Stimulated activated CD4-positive, alpha-beta T cell treated with anti-CD3 and anti-CD28 coated beads, Interleukin-2, amount 100 ng/mL, for 48 hours (primary cell): Measurements from ENCODE around the gene IQGAP2.
A peak's percentile ranks its signal among the peaks of the same experiment; 100 is the strongest.

Source experiments
- DNase-seq, 2 donors: peaks; one replicate each; pipeline ENCODE4 v3.0.0-alpha.2; 2020

The IQGAP2 gene

DNA sequence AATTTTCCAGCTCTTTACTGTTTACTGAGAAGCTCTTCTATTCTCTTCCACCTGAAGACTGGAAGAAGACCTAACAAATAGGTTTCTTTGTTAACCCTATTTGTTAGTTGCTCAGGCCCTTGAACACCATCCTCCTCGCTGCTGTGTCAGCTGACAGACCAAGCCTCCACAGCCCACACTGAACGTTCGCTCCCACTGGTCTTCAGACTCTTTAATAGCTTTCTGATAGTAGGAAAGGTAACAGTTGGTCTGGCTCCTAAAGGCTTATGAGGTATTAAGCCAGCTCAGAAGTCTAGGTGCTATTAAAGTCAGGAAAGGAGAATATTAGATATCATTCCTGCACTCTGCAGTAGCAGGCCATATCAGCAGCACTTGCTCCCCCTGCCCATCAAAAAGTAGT, 289.6 kb downstream of the IQGAP2 start:
- DNase-seq = no peak

DNA sequence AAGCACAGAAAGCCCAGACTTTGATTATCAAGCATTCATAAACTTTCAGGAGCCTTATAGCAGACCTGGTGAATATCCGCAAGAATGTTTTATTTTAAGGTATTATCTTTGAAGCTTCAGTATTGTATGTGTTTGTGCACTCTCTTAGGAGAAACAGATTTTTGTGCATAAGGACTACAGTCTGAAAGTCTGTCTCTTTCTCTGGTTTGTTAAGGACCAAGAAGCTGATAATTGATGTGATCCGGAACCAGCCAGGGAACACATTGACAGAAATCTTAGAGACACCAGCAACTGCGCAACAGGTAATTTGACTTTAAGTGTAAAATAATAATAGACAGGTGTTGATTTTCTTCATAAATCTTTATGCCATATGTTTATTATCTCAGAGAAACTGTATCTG, 290.1 kb downstream of the IQGAP2 start:
- no peak for DNase-seq

DNA sequence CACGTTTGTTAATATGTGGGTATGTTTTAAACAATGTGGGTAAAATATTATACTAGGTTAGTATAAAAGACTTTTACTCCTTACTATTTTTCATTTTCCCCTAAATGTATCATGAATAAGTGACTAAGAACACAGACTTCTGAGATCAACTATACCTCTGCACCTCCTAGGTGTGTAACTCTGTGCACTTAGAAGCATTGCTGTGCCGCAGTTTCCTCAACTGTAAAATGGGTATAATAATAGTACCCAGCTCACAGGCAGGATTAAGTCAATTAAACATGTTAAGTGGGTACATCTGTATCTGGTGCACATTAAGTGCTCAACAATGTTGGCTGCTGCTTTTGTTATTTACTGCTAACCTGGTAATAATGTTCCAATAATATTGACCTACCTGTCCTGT, 291.2 kb downstream of the IQGAP2 start:
- DNase-seq = no peak

DNA sequence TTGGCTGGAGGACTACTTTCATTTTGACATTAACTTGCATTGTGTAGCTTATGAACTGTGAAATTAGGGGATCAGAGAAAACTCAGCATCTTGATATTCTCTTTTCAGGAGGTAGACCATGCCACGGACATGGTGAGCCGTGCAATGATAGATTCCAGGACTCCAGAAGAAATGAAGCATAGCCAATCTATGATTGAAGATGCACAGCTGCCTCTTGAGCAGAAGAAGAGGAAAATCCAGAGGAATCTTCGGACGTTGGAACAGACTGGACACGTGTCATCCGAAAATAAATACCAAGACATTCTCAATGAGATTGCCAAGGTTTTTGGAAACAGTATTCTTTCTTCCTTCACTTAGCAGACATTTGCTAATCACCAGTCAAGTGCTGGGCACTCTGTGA, 292.3 kb downstream of the IQGAP2 start:
- no peak for DNase-seq

DNA sequence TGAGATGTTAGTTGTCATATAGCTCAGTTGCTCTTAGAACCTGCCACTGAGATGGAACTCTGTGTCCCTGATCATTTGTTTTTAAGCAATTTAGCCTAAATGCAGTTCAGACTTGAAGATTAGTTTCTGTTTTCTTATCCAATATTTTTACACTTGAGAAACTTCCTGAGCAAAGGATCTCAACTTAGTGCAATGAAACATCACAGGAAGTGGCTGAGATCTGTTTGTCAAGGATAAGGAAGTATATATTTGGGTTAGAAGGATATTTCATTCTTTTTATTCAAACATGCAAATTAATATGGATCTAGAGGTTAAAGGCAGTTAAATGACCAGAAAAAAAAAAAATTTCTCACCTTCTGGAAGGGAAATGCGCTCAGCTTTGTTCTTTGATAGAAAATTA, 293.2 kb downstream of the IQGAP2 start:
- no peak for DNase-seq

DNA sequence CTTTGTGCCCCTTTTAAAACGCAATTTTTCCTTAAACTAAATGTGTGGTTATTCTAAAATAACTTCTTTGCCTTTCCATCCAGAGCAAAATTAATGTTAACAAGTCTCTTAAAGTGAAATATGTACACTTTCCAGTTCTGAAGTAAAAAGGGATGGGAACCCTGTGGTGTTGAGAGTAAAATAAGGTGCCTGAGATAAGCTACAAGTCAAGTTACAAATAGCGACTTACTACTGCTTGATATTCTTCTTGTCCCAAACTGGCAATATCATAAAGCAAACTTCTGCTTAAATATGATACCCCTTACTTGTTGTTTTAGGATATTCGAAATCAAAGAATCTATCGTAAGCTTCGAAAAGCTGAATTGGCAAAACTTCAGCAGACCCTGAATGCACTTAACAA, 294.6 kb downstream of the IQGAP2 start:
- no peak for DNase-seq

DNA sequence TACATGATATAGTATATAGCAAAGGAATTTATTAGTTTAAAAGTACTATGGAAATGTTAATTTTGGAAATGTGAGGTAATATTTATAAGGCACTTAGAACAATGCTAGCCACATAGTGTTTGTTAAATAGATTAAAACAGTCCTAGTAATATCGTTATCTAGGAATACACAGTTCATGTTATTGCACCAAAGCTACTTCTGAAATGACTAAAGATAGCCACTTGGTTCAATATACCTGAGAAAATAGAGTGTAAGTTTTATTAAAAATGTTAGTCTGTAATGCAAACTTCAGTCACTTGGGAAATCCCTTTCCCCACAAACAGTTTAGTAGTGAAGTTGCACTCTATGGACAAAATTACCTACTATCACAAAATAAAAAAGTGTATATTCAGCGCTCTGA, 297.5 kb downstream of the IQGAP2 start:
- DNase-seq = no peak

DNA sequence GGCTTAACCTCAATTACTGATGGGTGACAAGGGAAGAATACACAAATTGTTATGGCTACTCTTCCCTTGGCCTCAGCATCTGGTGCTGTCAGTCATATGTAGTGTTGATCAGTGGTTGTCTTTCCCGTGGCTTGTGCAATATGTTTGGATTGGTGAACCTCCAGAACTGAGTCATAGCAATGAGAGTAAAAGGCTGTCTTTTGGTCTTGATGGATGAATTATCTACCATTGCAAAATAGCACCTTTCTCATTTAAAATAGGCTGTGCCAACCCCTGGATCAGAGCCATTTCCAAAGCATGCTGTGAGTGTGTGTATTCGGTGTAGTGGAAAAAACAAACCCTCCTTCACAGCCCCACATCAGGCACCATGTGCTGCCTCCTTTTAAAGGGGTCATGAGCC, 298.2 kb downstream of the IQGAP2 start:
- DNase-seq = no peak

DNA sequence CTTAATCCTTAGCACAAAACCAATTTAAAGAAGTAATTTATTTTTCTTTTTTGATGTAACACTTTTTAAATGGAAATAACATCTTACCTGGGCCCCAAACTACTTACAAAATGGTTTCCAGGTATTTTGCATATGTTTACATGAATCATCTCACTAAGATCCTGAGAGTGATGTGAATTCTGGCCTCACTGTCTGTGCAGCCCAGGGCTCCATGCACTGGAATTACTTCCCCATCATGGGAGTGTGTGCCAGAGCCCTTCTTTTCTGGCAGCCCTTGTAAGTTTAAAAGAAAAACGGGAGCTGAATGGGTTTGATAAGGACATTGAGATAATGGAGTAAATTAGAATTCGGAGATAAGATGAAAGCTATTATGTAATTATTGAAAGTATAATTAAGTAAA, 300.6 kb downstream of the IQGAP2 start:
- no peak for DNase-seq

DNA sequence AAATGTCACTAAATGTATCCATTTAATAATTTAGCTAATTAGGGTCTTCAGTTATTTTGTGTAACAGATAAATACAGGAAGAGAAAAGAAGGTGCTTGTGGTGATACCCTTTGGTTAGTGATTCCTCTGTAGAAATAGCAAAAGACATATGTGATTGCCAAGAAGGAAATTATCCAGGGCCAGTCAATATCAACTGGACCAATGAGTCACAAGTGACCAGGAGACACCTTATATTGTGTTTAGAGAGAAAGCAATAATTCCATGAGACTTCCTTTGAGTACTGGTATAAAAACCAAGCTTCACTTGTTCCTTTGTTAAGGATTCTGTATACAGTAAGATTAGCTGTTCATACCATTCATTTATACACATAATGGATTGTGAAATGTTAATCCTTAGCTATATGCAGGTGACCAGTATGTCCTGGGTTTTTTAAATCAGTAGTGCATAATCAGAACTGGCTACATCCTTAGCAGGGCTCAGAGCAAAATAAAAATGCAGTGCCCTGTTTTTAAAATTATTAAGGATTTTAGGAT, 301.1 kb downstream of the IQGAP2 start:
- no peak for DNase-seq

DNA sequence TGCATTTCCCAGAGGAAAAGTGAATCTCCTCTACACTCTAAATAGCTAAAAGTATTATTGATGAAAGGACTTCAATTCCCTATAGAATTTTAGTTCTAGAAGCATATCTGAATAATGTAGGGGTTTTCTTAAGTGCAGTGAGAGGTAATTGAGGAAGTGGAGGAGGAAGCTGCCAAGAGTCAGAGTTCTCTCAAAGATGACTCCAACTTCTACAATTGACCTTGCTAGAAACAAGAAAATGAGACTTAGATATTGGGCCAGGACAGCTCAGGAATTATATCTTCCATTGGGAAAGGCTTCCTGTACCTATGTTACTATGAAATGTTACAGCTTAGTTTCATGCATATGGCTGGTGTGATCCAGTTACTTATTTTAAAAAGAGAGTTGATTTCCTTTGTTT, 302.5 kb downstream of the IQGAP2 start:
- no peak for DNase-seq

DNA sequence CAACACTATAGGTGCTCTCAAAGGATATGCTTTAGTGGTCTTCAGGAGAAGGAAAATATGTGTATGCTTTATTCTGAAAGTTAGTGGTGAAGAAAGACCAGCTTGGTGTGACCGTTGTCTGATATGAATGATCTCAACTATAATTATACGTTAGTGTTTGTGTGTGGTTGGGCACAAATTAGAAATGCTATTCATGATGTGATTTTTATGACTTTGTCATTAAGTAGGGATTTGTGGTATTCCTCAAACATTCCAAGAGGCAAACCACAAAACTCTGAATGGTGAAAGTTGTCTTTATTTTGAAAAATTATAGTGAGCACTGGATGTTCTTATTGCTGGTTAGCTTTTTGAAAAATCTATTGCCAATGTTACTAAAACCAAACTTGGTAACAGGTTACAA, 306.7 kb downstream of the IQGAP2 start:
- DNase-seq = no peak

DNA sequence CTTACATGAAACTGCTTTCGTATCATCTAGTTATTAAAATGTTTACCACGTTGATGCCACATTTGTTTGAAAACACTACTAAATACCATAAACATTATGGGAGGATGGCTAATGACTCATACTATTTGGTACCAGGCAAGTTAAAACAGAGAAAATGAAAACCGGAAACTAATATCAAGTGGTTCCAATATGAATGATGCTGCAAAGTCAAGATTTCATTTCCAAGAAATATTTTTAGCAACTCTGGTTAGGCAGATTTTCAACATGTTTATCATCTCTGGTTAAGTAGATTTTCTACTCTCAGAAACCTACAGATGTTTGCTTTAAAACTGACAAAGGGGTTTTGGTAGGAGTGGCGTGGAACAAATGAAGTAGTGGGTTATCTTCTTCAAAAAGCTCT, 307.9 kb downstream of the IQGAP2 start:
- no peak for DNase-seq

DNA sequence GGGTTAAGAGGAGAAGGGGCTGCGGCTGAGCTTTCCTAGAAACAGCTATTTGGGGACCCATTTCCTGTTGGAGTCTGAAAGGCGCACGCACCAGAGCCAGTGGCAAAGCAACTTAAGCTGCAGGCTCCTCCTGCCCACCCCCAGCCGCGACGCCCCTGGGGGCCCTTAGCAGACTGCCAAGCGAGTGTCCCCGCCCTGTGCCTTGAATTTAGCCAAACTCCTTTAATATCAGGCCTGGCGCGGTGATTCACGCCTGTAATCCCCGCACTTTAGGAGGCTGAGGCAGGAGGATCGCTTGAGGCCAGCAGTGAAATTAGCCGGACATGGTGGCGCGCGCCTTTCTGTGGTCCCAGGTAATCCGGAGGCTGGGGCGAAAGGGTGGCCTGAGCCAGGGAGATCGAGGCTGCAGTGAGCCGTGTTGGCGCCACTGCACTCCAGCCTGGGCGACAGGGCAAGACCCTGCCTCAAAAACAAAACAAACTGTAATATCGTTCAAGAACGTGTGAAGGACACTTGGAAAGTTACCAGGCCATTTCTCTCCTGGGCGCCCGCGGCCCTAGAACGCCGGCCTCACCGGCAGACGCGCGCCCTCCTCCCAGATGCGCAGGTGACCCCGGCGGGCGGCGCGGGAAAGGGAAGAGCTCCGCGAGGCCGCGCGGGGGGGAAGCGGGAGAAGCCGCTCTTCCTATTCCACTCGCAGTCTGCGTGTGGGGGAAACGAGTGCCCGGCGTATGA, 311.8 kb downstream of the IQGAP2 start:
- no peak for DNase-seq

DNA sequence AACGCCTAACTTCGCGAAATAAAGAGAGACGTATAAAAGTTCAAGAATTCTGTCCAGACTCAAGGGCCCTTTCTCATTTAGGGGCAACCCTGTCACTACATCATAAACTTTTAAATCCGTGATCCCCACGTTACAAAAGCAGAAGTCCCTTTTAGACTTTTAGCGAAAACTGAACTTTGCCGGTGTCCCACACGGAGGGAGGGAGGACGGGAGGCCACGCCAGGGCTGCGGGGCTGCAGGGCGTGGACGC, 312.3 kb downstream of the IQGAP2 start:
- DNase-seq = no peak

DNA sequence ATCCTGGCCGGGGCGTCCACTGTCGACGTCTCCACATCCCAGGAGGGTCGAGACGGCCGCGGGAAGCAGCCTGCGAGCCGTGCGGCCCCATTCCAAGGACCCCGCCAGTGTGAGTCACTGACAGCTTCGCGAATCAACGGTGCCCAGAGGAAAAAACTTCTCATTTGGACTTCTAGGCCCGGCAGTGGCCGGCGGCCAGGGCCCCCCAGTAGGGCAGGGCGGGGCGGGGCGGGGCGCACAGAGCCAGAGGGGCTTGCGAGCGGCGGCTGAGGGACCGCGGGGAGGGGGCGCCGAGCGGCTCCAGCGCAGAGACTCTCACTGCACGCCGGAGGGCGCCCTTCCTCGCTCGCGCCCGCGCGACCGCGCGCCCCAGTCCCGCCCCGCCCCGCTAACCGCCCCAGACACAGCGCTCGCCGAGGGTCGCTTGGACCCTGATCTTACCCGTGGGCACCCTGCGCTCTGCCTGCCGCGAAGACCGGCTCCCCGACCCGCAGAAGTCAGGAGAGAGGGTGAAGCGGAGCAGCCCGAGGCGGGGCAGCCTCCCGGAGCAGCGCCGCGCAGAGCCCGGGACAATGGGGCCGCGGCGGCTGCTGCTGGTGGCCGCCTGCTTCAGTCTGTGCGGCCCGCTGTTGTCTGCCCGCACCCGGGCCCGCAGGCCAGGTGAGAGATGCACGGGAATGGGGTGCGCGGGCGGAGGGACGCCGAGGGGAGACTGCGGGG, 312.8 kb downstream of the IQGAP2 start, which contains the start of gene F2R:
F2R (plus strand) TSS at position 391 of the 720 bp plus-strand sequence; CDS start at position 573, 182 bp downstream.
- peak; percentile 40 to 43 for DNase-seq

DNA sequence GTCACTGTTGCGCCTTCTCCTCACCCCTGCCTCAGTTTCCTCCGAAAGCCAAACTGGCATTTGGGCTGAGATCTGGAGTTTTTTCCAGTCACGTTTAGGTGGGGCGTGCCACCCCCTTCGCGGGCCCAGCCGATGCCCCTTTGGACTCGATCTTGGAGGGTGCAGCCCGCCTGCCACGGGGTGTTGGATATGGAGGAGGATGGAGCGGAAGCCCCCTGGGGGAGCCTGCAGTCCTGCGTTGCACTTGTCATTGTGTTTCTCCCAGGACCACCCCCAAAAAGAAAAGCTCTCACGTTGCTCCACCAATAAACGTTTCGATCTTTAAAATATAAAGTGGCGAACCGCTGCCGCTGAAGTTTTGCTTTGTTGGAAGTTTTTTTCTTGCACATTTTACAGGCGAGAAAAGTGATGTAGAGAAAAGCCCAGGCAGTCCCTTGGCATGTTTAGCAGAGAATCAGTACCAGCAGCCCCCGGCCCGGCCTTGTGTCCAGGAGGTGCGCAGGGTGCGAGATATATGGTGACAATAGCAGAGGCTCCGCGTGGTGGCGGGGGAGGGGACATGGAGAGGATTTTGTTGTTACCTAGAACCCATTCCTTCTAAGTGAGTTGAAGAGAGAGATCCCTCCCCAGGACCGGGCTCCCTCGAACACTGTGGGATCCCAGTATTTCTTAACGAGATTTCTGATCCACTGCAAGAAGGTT, 313.5 kb downstream of the IQGAP2 start:
- DNase-seq = no peak

DNA sequence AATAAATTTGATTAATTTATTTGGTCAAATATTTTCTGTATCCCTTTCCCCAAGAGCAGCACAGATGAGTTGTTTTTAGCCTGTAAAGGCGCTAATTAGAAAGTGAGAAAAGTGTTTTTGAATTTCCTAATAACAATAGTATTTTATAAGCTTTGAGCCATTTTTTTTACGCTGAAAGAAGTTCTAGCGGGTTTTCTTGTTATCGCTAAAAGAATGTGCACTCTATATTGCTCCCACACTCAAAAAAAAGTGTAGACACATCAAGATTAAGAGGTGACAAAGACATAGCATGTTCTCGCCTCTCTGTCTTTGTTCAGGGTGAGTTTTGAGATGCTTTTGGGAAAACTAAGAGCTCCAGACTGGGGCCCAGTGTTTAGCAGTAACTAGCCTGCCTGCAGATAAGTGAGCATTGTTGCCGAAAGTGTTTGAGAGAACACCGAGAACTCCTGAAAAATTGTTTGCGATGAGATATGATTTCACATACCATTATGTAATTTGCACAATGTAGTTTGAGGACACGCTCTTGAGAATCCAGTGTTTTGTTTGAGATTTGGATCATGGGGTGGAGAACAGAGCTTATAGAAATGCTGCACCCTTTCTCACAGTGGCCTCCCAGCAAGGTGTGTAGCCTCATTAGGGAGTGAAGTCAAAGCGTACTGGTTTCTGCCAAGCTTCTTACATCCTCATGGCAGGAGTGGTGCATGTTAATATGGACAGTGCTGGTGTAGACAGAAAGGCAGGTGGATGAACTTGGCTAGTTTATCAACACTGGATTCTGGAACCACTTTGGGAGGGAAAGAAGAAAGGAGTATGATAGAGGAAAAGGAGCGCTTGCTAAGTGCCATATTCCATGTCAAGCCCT, 314.4 kb downstream of the IQGAP2 start:
- no peak for DNase-seq

DNA sequence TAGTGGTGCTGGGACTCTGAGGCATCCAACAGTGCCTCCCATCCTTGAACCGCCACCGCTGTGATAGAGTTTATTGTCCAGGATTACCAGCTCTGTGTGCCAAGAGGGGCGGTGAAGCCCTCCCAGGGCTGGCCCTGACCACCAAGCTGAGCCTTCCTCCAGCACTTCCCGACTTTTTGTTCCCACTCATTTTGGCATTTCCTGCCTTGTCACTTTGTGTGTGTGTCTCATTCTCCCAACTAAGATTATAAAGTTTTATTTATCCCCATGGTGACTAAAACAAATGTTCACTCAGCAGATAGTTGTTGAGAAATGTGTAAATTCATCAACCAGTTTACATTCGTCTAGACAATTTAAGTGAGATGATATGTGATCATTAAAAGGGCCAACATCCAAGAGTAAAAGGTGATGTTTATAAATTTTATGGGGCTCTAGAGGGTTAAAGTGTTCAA, 315.3 kb downstream of the IQGAP2 start:
- no peak for DNase-seq

DNA sequence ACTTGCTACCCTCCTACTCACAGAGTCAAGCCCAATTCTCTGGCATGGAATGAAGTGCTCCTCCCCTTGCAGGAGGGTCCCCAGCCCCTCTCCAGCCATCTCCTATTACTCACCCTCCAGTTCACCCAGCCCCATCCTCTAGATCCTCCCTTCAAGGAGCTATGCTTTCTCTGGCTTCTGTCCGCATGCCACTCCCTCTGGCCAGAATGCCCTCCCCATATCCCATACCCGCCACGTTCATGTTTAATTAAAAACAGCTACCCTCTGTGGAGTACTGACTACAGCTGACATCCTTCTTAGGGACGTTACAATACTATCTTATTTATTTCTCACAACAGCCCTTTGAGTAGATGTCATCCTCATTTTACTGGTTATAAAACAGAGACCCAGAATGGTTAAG, 315.8 kb downstream of the IQGAP2 start:
- no peak for DNase-seq

DNA sequence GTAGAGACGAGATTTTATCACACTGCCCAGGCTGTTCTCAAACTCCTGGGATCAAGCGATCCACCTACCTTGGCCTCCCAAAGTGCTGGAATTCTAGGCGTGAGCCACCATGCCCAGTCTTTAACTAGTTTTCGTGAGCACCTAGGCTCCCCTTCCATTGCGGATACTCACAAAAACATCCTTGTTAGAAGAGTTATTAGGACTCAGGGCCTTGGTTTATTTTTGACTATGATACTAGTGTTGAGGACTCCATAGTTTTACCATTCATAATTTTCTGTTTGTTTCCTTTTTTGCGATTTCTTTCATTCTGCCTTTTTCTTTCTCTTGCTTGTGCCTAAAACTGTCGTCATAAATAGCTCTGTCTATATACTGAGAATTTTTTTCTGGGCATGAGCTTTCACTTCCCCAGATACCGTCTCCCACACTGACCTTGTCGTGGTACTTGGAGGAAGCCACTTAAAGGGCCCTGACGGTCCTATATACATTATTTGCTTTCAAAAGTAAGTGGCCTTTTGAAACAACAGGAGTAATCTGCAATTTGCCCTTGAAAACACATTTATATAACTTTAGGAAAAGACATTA, 318.0 kb downstream of the IQGAP2 start:
- no peak for DNase-seq

DNA sequence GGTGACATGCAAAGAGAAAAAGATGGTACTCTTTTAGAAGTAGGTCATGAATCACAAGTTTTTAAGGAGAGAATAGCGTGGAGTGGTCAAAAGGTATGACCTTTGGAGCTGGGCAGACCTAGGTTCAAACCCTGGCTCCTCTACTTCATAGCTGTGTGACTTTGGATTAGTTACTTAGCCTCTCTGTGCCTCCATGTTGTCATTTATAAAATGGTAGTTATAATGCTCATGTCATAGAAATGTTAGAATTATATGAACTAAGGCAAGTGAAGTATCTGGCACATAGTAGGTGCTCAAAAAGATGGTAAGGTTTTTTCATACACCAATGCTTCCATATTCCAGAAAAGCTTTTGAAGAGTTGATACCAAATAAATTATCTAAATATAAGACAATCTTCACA, 320.2 kb downstream of the IQGAP2 start:
- no peak for DNase-seq

DNA sequence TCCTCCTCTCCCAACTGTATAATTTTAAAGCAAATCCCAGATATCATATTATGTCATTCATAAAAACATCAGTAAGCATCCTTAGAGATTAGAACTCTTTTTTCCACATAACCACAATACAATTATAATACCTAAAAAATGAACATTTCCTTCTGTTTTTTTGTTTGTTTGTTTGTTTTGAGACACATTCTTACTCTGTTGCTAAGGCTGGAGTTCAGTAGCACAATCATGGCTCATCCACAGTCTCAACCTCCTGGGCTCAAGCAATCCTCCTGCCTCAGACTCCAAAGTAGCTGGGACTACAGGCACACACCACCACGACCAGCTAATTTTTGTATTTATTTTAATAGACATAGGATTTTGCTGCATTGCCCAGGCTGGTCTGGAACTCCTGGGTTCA, 320.8 kb downstream of the IQGAP2 start:
- DNase-seq = no peak
